ENCODE measurements around the gene ACP4.
"Not testable (repeated sequence)": the region's sequence is repeated elsewhere in the genome, so short reads cannot be mapped to it uniquely, and the experiment has no call there.

Gene ACP4, protein sequence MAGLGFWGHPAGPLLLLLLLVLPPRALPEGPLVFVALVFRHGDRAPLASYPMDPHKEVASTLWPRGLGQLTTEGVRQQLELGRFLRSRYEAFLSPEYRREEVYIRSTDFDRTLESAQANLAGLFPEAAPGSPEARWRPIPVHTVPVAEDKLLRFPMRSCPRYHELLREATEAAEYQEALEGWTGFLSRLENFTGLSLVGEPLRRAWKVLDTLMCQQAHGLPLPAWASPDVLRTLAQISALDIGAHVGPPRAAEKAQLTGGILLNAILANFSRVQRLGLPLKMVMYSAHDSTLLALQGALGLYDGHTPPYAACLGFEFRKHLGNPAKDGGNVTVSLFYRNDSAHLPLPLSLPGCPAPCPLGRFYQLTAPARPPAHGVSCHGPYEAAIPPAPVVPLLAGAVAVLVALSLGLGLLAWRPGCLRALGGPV

DNA sequence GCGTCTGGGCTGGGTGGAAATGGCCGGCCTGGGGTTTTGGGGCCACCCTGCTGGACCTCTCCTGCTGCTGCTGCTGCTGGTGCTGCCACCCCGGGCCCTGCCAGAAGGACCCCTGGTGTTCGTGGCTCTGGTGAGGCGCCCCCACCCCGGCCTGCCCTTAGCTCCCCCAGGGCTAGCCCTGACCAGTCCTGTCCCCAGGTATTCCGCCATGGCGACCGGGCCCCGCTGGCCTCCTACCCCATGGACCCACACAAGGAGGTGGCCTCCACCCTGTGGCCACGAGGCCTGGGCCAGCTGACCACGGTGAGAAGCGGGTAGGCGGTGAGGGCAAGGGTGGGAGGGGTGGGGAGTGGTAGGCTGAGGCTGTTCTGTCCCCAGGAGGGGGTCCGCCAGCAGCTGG, at the start of gene ACP4:
Gene ACP4 (plus strand): TSS at position 20 of the 400 bp plus-strand sequence. CDS start 0 bp downstream, at position 20.
- DNase-seq (ENCODE audit: low read depth in 2 of 2), result no peak

DNA sequence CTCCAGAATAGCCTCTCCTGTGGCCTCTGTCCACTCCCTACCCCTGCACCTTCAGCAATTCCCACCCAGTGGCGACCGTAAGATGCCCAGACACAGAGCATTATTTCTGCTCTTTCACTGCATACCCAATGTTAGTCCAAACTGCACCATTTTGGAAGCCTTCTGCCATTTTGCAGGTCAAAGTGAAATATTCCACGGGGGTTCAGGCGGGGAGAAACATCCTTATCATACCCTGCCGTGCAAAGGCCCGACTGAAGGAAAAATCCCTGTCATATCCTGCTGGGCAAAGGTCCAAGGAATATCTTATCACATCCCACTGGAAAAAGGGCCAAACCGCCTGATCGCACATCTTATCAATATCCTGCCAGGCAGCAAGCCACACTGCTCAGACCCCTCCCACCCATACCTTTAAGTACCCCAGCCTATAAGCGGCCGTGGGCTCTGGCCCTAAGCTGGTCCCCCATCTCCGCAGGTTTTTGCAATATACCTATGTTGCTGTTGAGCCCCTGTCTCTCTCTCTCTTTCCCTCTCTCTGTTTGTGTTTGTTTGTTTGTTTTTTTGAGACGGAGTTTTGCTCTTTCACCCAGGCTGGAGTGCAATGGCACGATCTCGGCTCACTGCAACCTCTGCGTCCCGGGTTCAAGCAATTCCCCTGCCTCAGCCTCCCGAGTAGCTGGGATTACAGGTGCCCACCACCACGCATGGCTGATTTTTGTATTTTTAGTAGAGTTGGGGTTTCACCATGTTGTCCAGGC, 48.9 kb upstream of the ACP4 start:
- DNase-seq (ENCODE audit: low read depth in 2 of 2), result no peak

DNA sequence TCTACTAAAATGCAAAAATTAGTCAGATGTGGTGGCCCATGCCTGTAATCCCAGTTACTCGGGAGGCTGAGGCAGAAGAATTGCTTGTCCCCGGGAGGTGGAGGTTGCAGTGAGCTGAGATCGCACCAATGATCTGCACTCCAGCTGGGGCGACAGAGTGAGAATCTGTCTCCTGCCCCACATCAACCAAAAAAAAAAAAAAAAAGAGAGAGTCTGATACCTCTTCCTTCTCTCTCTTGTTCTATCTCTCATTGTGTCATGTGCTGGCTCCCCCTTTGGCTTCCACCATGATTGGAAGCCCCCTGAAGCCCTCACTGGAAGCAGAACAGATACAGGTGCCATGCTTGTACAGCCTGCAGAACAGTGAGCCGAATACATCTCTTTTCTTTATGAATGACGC, 46.7 kb upstream of the ACP4 start:
- DNase-seq (ENCODE audit: low read depth in 2 of 2), result no peak

DNA sequence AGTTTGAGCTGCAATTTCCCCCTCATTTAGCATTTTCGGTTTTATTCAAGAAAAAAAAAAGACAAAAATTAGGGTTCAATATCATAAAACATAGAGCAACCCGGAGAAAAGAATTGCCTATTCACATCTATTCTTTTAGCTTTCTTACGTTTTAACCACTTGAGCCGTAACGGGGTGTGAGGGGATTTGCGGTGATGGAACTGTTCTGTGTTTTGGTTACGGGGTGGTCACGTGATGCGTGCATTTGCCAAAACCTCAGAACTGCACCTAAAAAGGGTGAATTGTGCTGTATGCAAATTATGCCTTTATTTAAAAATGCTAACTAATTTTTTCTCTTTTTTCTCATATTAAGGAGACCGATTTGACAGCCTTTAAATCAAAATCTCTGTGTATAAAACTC, 45.0 kb upstream of the ACP4 start:
- DNase-seq (ENCODE audit: low read depth in 2 of 2), result no peak

DNA sequence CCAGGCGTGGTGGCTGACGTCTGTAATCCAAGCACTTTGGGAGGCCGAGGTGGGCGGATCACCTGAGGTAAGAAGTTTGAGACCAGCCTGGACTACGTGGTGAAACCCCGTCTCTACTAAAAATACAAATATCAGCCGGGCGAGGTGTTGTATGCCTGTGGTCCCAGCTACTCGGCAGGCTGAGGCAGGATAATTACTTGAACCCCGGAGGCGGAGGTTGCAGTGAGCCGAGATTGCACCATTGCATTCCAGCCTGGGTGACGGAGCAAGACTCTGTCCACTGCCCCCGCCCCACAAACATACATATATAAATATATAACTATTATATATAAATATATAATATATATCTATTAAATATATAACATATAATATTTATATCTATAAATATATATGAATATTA, 43.1 kb upstream of the ACP4 start:
- not testable (repeated sequence) for DNase-seq (ENCODE audit: low read depth in 2 of 2)

DNA sequence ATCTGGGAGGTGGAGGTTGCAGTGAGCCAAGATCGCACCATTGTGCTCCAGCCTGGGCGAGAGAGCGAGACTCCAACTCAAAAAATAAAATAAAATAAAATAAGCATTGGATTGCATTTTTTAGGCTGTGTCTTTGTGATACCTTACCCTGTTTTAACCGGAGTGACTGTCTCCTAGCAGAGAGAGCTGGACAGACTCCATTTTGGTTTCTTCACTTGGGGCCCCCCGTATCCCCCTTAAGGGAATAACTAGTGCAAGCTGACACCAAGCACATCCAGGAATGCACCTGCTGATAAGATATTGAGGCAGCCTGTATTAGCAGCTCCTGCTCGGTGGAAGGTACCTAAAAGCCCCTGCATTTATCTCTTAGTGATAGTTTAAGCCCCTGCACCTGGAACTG, 40.7 kb upstream of the ACP4 start:
- DNase-seq (ENCODE audit: low read depth in 2 of 2), result no peak

DNA sequence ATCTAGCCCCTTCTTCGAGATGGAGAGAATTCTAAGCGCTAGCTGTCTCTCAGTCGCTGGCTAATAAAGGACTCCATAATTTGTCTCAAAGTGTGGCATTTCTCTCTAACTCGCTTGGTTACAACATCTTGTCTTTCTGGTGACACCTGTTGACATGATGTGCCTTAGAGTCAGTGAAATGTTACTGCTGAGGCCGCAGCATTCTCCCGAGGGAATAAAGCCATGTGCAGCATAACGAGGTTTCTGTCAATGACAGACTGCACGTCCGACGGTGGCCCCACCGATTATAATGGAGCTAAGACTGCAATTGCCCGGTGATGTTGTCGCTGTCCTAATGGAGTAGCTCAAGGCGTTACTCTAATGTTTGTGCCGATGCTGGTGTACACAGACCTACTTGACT, 40.2 kb upstream of the ACP4 start:
- DNase-seq (ENCODE audit: low read depth in 2 of 2), result no peak

DNA sequence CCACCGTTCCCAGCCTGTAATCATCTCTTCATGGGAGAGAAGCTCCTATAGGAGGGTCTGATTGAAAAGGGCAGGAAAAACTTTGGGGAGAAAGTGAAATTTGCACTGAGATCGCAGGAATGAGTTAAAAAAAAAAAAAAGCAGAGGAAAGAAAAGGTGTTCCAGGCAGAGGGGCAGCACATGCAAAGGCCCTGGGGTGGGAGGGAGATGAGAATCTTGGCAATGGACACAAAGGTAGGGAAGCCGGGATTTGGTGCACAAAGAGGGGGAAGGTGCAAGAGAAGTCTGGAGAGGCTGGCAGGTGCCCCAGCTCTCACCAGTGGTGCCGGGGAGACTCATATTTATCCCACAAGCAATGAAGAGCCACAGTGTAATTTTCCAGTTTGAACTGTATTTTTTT, 36.3 kb upstream of the ACP4 start:
- no peak for DNase-seq (ENCODE audit: low read depth in 2 of 2)

DNA sequence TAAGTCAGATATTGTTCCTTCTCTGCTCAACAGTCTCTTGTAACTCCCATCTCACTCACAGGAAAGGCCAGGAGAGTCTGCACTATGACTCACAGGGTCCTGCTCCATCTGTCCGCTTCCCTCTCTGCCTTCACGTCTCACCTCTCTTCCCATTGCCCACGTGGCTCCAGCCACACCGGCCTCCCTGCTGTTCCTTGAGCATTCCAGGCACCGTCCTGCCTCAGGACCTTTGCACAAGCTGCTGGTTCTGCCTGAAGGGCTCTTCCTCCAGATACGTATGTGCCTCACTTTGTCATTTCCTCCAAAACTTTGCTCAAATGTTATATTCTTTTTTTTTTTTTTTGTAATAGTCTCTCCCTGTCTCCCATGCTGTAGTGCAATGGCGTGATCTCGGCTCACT, 34.0 kb upstream of the ACP4 start:
- not testable (repeated sequence) for DNase-seq (ENCODE audit: low read depth in 2 of 2)

DNA sequence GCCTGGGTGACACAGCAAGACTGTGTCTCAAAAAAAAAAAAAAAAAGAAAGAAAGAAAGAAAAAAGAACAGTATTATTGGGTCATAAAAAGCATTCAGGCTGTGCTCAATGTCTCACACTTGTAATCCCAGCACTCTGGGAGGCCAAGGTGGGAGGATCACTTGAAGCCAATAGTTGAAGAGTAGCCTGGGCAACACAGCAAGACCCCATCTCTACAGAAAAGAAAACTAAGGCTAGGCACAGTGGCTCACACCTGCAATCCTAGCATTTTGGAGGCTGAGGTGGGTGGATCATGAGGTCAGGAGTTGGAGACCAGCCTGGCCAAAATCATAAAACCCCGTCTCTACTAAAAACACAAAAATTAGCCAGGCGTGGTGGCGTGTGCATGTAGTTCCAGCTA, 32.6 kb upstream of the ACP4 start:
- not testable (repeated sequence) for DNase-seq (ENCODE audit: low read depth in 2 of 2)

DNA sequence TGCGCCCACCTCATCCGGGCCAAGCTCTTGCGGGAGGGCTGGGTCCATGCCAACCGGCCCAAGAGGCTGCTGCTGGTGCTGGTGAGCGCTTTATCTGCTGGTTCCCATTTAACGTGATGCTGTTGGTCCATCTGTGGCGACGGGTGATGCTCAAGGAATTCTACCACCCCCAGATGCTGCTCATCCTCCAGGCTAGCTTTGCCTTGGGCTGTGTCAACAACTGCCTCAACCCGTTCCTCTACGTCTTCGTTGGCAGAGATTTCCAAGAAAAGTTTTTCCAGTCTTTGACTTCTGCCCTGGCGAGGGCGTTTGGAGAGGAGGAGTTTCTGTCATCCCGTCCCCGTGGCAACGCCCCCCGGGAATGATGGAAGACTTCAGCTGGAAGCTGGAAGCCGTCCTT, 31.1 kb upstream of the ACP4 start:
- not testable (repeated sequence) for DNase-seq (ENCODE audit: low read depth in 2 of 2)

DNA sequence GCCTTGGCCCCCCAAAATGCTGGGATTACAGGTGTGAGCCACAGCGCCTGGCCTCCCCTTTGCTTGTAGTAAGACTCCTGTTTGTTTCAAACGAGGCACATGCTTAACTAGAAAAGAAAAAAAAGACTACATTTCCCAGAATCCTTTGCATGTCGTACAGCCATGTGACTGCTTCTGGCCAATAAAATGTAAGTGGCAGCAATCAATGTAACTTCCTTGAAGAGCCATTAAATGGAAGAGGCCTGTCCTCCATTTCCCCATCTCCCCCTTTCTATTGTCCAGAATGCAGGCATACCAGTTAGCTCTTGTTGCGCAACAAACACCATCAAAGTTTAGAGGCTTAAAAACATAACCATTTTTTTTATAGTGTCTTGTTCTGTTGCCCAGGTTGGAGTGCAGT, 30.3 kb upstream of the ACP4 start:
- no peak for DNase-seq (ENCODE audit: low read depth in 2 of 2)

DNA sequence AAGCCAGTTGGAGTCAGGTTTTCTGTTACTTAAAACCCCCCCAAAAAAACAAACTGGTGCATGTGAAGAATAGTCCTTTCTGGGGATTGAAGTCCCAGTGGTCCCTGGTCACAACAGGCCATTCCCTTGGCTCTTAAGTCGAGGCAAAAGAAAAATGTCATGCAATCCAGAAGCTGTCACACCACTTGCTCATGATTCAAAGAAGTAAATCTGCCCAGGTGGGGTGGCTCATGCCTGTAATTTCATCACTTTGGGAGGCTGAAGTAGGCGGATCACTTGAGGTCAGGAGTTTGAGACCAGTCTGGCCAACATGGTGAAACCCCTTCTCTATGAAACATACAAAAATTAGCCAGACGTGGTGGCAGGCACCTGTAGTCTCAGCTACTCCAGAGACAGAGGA, 28.7 kb upstream of the ACP4 start:
- DNase-seq (ENCODE audit: low read depth in 2 of 2), result not testable (repeated sequence)

DNA sequence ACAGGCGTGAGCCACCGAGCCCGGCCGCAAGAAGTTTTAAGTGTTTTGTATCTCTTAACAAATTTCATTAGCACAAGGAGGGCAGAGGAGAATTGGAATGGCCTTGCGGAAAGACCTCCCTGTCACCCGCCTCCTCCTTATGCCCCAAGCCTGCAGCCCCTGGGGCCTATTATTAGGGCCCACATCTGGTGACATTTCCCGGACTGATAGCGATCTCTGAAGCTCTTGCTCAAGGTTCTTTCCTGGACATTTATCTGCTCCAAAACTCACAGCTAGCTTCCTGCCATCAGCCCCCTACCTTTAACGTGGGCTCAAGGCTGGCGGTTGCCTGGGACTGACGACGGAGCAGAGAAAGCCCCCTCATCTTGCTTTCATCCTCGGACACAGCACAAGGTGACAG, 26.7 kb upstream of the ACP4 start:
- DNase-seq (ENCODE audit: low read depth in 2 of 2), result not testable (repeated sequence)

DNA sequence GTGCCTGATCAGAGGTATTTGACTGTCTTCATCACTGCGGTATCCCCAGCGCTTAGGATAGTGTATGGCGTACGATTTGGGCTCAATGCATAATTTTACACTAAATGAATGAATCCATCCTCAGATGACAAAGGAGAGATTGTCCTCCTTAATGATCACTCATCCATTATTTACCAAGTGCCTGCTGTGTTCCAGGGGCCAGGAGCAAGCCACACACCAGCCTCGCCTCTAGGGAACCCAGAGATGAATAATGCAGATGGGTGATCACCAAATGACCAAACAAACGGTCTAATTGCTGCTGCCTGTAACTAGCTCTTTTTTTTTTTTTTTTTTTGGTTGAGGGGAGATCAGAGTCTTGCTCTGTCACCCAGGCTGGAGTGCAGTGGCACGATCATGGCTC, 25.8 kb upstream of the ACP4 start:
- DNase-seq (ENCODE audit: low read depth in 2 of 2), result no peak

DNA sequence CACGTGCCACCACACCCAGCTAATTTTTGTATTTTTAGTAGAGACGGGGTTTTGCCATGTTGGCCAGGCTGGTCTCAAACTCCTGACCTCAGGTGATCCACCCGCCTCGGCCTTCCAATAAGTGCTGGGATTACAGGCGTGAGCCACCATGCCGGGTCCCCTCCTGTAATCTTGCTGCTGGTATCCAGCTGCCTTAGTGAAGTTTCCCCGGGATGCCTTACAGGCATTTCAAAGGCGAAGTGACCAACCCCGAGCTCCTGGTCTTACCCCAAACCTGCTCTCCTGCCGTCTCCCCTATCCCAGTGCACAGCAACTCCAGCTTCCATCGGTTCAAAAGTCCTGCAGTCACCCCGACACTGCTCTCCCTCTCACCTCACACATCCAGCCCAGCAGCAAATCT, 23.5 kb upstream of the ACP4 start:
- DNase-seq (ENCODE audit: low read depth in 2 of 2), result not testable (repeated sequence)

DNA sequence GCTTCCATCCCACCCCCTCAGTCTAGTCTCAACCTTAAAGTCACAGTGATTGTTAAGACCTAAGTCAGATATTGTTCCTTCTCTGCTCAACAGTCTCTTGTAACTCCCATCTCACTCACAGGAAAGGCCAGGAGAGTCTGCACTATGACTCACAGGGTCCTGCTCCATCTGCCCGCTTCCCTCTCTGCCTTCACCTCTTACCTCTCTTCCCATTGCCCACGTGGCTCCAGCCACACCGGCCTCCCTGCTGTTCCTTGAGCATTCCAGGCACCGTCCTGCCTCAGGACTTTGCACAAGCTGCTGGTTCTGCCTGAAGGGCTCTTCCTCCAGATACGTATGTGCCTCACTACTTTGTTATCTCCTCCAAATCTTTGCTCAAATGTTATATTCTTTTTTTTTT, 23.0 kb upstream of the ACP4 start:
- DNase-seq (ENCODE audit: low read depth in 2 of 2), result not testable (repeated sequence)

DNA sequence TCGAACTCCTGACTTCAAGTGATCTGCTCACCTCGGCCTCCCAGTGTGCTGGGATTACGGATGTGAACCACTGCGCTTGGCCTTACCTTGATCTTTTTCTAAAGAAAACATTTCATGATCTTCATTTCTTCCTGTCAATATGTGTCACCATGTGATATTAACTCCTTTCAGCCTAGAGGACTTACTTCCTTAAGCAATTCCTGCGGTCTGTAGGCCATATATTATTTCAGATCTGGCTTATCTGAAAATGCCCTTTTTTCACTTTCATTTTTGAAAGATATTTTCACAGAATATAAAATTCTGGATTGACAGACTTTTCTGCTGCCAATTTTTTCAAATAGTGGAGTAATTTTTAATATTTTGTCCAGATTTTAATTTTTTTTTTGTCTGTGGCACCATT, 21.9 kb upstream of the ACP4 start:
- DNase-seq (ENCODE audit: low read depth in 2 of 2), result no peak

DNA sequence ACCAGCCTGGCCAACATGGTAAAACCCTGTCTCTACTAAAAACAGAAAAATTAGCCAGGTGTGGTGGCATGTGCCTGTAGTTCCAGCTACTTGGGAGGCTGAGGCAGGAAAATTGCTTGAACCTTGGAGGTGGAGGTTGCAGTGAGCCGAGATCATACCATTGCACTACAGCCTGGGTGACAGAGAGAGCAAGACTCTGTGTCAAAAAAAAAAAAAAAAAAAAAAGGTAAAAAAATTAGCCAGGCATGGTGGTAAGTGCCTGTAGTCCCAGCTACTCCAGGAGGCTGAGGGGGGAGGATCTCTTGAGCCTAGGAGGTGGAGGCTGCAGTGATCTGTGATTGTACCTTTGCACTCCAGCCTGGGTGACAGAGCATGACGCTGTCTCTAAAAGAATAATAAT, 20.1 kb upstream of the ACP4 start, which contains the start of gene GPR32:
Gene GPR32 (plus strand): TSS at position 301 of the 400 bp plus-strand sequence. CDS start 137 bp downstream, outside the sequence.
- DNase-seq (ENCODE audit: low read depth in 2 of 2), result not testable (repeated sequence)

DNA sequence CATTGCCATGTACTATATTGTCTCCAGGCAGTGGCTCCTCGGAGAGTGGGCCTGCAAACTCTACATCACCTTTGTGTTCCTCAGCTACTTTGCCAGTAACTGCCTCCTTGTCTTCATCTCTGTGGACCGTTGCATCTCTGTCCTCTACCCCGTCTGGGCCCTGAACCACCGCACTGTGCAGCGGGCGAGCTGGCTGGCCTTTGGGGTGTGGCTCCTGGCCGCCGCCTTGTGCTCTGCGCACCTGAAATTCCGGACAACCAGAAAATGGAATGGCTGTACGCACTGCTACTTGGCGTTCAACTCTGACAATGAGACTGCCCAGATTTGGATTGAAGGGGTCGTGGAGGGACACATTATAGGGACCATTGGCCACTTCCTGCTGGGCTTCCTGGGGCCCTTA, 19.3 kb upstream of the ACP4 start:
- DNase-seq (ENCODE audit: low read depth in 2 of 2), result no peak

DNA sequence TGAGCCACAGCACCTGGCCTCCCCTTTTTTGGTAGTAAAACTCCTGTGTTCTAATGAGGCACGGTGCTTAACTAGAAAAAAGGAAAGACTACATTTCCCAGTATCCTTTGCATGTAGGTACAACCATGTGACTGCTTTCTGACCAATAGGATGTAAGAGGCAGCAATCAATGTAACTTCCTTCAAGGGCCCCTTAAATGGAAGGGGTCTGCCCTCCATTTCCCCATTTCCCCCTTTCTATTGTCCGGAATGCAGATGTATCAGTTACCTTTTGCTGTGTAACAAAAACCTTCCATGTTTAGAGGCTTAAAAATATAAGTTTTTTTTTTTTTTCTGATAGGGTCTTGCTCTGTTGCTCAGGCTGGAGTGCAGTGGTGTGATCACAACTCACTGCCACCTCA, 17.7 kb upstream of the ACP4 start:
- DNase-seq (ENCODE audit: low read depth in 2 of 2), result no peak

DNA sequence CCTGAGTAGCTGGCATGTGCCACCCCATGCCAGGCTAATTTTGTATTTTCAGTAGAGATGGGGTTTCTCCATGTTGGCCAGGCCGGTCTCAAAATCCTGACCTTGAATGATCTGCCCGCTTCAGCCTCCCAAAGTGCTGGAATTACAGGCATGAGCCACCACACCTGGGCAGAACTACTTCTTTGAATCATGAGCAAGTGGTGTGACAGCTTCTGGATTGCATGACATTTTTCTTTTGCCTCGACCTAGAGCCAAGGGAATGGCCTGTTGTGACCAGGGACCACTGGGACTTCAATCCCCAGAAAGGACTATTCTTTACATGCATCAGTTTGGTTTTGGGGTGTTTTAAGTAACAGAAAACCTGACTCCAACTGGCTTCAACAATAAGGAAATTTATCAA, 17.3 kb upstream of the ACP4 start:
- not testable (repeated sequence) for DNase-seq (ENCODE audit: low read depth in 2 of 2)

DNA sequence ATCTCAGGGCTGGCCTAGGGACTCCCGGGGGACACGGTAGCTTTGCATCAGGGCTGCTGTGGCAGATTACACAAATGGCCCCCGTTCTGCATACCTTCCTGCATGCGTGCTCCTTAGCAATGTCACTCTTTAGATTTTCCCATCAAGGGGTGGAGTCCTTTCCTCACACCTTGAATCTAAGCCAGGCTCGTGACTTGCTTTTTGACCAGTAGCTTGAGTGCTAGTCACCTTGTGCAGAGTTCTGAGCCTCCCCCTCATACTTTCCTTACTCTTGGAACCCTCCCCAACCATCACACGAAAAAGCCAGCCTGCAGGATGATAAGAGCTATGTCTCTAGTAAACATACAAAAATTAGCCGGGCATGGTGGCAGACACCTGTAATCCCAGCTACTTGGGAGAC, 16.8 kb upstream of the ACP4 start:
- DNase-seq (ENCODE audit: low read depth in 2 of 2), result not testable (repeated sequence)

All from stimulated activated CD4-positive, alpha-beta T cell treated with anti-CD3 and anti-CD28 coated beads, Interleukin-12 subunit alpha, Interleukin-12 subunit beta, amount 100 ng/mL, for 24 hours (primary cell).